Measurements from ENCODE around the gene NRG2.

NRG2 gene

GRCh38 chr5:139854953-139855352, 188.1 kb downstream of the NRG2 start:
- DNase-seq (ENCODE audit: low read depth) = no peak

GRCh38 chr5:139854029-139854605, 189.0 kb downstream of the NRG2 start:
- DNase-seq (ENCODE audit: low read depth) = no peak

GRCh38 chr5:139852696-139853095, 190.4 kb downstream of the NRG2 start:
- DNase-seq (ENCODE audit: low read depth) = no peak

GRCh38 chr5:139851558-139851957, 191.5 kb downstream of the NRG2 start:
- no peak for DNase-seq (ENCODE audit: low read depth)

GRCh38 chr5:139850423-139851016, 192.6 kb downstream of the NRG2 start:
- no peak for DNase-seq (ENCODE audit: low read depth)

- no peak for DNase-seq (ENCODE audit: low read depth)
Observed at GRCh38 chr5:139849942-139850341, 193.2 kb downstream of the NRG2 start.

- DNase-seq (ENCODE audit: low read depth) = no peak
Observed at GRCh38 chr5:139849501-139849900, 193.6 kb downstream of the NRG2 start.

- DNase-seq (ENCODE audit: low read depth) = no peak
Observed at GRCh38 chr5:139848508-139849100, 194.5 kb downstream of the NRG2 start.

GRCh38 chr5:139847790-139848507, 195.2 kb downstream of the NRG2 start:
- peak; percentile 21 for DNase-seq (ENCODE audit: low read depth)

- no peak for DNase-seq (ENCODE audit: low read depth)
Observed at GRCh38 chr5:139847091-139847490, 196.0 kb downstream of the NRG2 start.

GRCh38 chr5:139845846-139846681, 197.0 kb downstream of the NRG2 start:
- no peak for DNase-seq (ENCODE audit: low read depth)

- peak; percentile 59 for DNase-seq (ENCODE audit: low read depth)
Observed at GRCh38 chr5:139844472-139845145, 198.5 kb downstream of the NRG2 start.

- no peak for DNase-seq (ENCODE audit: low read depth)
Observed at GRCh38 chr5:139843991-139844390, 199.1 kb downstream of the NRG2 start.

- no peak for DNase-seq (ENCODE audit: low read depth)
Observed at GRCh38 chr5:139842321-139842720, 200.8 kb downstream of the NRG2 start.

- DNase-seq (ENCODE audit: low read depth) = no peak
Observed at GRCh38 chr5:139841549-139841948, 201.6 kb downstream of the NRG2 start.

GRCh38 chr5:139839918-139840317, 203.2 kb downstream of the NRG2 start:
- no peak for DNase-seq (ENCODE audit: low read depth)

- no peak for DNase-seq (ENCODE audit: low read depth)
Observed at GRCh38 chr5:139839232-139839815, 203.8 kb downstream of the NRG2 start.

- no peak for DNase-seq (ENCODE audit: low read depth)
Observed at GRCh38 chr5:139838381-139839197, 204.5 kb downstream of the NRG2 start.

- DNase-seq (ENCODE audit: low read depth) = no peak
Observed at GRCh38 chr5:139837711-139838380, 205.3 kb downstream of the NRG2 start.

Data from stimulated activated CD8-positive, alpha-beta memory T cell treated with anti-CD3 and anti-CD28 coated beads, Interleukin-7, amount 100 ng/mL, for 24 hours (primary cell).